Peyer's patch (tissue), 4 donors: Measurements from ENCODE around the gene UPK1A.

ENCODE experiments used
- POLR2A ChIP-seq, 2 donors: fragments of 450-650 bp; IDR thresholded peaks; one replicate each; pipeline ENCODE4 v1.5.1; 2017; ENCODE audit warnings: antibody characterized with exemption in 2 of 2, mild to moderate bottlenecking in 2 of 2, moderate library complexity in 2 of 2
- TF ChIP-seq, protein P1 (sequence below), 6 experiments: fragments of 450-650 bp in 4 of 6; fragments of 200-600 bp in 2 of 6; sonication (generic) in 1 of 6; IDR thresholded peaks; one replicate each; pipeline ENCODE4 v1.5.1; 2017 to 2019; ENCODE audit warnings: antibody characterized with exemption in 6 of 6, mild to moderate bottlenecking in 3 of 6, moderate library complexity in 1 of 6

DNA sequence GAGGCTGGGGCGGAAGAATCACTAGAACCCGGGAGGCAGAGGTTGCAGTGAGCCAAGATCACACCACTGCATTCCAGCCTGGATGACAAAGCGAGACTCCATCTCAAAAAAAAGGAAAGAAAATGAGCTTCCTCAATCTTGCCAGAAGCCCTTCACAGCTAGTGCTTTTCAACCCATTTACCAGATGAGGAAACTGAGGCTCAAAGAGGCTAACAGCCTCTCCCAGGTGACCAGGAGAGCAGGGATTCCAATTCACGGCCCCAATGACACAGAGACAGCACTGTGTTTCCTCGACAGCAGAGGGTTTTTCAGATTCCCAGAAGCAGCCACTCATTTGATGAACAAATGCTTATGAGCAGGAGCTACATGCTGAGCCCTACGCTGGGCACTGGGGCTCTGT is 3.2 kb downstream of the UPK1A start:
- TF ChIP-seq, protein P1, sequence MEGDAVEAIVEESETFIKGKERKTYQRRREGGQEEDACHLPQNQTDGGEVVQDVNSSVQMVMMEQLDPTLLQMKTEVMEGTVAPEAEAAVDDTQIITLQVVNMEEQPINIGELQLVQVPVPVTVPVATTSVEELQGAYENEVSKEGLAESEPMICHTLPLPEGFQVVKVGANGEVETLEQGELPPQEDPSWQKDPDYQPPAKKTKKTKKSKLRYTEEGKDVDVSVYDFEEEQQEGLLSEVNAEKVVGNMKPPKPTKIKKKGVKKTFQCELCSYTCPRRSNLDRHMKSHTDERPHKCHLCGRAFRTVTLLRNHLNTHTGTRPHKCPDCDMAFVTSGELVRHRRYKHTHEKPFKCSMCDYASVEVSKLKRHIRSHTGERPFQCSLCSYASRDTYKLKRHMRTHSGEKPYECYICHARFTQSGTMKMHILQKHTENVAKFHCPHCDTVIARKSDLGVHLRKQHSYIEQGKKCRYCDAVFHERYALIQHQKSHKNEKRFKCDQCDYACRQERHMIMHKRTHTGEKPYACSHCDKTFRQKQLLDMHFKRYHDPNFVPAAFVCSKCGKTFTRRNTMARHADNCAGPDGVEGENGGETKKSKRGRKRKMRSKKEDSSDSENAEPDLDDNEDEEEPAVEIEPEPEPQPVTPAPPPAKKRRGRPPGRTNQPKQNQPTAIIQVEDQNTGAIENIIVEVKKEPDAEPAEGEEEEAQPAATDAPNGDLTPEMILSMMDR (IDR thresholded peaks at IDR 0.05), result no peak
- no peak for TF ChIP-seq POLR2A (IDR thresholded peaks at IDR 0.05)
